Testis (tissue), 3 donors: ENCODE results near the gene CPNE9. TPM values are rescaled to one million over a fixed set of nuclear protein-coding genes. Genes with fewer than 3 reads are reported as not detected.
A peak's percentile ranks its signal among the peaks of the same experiment; 100 is the strongest.

Experiments
- DNase-seq: peaks from one replicate; pipeline ENCODE4 v3.0.0-alpha.2; 2019
- H3K27ac ChIP-seq, 2 donors: fragments of 200-600 bp; sonication (generic); one replicate each; pipeline ENCODE4 v1.5.1; 2019
- H3K27me3 ChIP-seq: fragments of 200-600 bp; sonication (generic); one replicate; pipeline ENCODE4 v1.5.1; 2019
- H3K36me3 ChIP-seq: fragments of 200-600 bp; sonication (generic); one replicate; pipeline ENCODE4 v1.5.1; 2017; ENCODE audit warnings: low read depth; ENCODE audit errors: missing control alignments
- H3K4me1 ChIP-seq: fragments of 200-600 bp; sonication (generic); one replicate; pipeline ENCODE4 v1.5.1; 2019
- H3K4me3 ChIP-seq, 2 donors: fragments of 200-600 bp; sonication (generic); one replicate each; pipeline ENCODE4 v1.5.1; 2017 to 2019
- H3K9me3 ChIP-seq: fragments of 200-600 bp; sonication (generic); one replicate; pipeline ENCODE4 v1.5.1; 2017
- CTCF ChIP-seq, 3 experiments: fragments of 450-650 bp in 2 of 3; fragments of 200-600 bp in 1 of 3; sonication (generic) in 1 of 3; IDR thresholded peaks; one replicate each; pipeline ENCODE4 v1.5.1; 2016 to 2019; ENCODE audit warnings: antibody characterized with exemption in 3 of 3, mild to moderate bottlenecking in 2 of 3, moderate library complexity in 1 of 3
- POLR2A ChIP-seq: fragments of 450-650 bp; IDR thresholded peaks from one replicate; pipeline ENCODE4 v1.6.1; 2017; ENCODE audit warnings: antibody characterized with exemption, mild to moderate bottlenecking, moderate library complexity
- WGBS, 2 donors: methylation state at CpG; one replicate each; pipeline ENCODE4 v1.1.5; 2018; 5-methylcytosine and 5-hydroxymethylcytosine counted together
- intact Hi-C: fragments of 100-400 bp; cut with DNase I; formaldehyde crosslinking; loops from one replicate; pipeline ENCODE4 v1.15.1; 2023; ENCODE audit warnings: low total_unique reads
- polyA plus RNA-seq: library from polyadenylated mRNA; stranded (reverse); fragments of 350-450 nt; fragmentation: Illumina TruSeq; extraction: RNeasy Lipid Tissue Mini Kit (QIAGEN cat#74804); gene quantifications from one replicate; pipeline ENCODE4 v1.2.3, GENCODE V29; 2014; ENCODE audit warnings: low read depth, low replicate concordance; ENCODE audit not compliant: insufficient read depth
- total RNA-seq, 2 donors: library from RNA; depleted of rRNA; stranded (reverse); fragments of >200 nt; gene quantifications; one replicate each; pipeline ENCODE4 v1.2.3, GENCODE V29; 2016

Gene CPNE9
- total and polyA plus RNA-seq, 3 donors from 2014 or later: 0.31 to 1.4 (median 1.3) TPM

- H3K36me3 ChIP-seq: no peaks in the 10 kb centered on the region
- H3K27me3 ChIP-seq: no peaks in the 10 kb centered on the region
- no peaks in the 10 kb centered on the region for H3K4me1 ChIP-seq
- H3K9me3 ChIP-seq: no peaks in the 10 kb centered on the region
- WGBS, 2 donors: 2% methylated on average over 19 to 61 of the region's 62 CpGs
- intact Hi-C loops: no loop called here
- TF ChIP-seq POLR2A (no peak), CTCF (IDR thresholded peaks at IDR 0.05) (no peak)
- peak; percentile 51 for DNase-seq
- H3K27ac ChIP-seq: no peak overlapping the region
- peak overlapping the region; percentile 6 to 29 for H3K4me3 ChIP-seq
Measured at GRCh38 chr3:9704347-9705322, 1.0 kb downstream of the CPNE9 start.

GRCh38 chr3:9710174-9710739 lies 6.6 kb downstream of the CPNE9 start:
- Histone ChIP-seq H3K27me3 (no peaks in the 10 kb centered on the region), H3K4me3 (no peak overlapping the region), H3K27ac (no peak overlapping the region), H3K9me3 (no peaks in the 10 kb centered on the region), H3K4me1 (no peaks in the 10 kb centered on the region), H3K36me3 (no peaks in the 10 kb centered on the region)
- WGBS, 2 donors: 83 to 91% methylated on average over 3 of the region's 3 CpGs
- no peak for DNase-seq
- intact Hi-C loops: no loop called here
- TF ChIP-seq POLR2A: no peak
- TF ChIP-seq CTCF (IDR thresholded peaks at IDR 0.05): no peak

- no peaks in the 10 kb centered on the region for H3K9me3 ChIP-seq
- no peaks in the 10 kb centered on the region for H3K36me3 ChIP-seq
- no peak for TF ChIP-seq POLR2A
- no peak for TF ChIP-seq CTCF (IDR thresholded peaks at IDR 0.05)
- H3K4me3 ChIP-seq: no peak overlapping the region
- no peaks in the 10 kb centered on the region for H3K4me1 ChIP-seq
- intact Hi-C loops: no loop called here
- DNase-seq: no peak
- no peaks in the 10 kb centered on the region for H3K27me3 ChIP-seq
- no peak overlapping the region for H3K27ac ChIP-seq
- 92 to 100% methylated on average over 1 to 2 of the region's 2 CpGs for WGBS, 2 donors
Measured at GRCh38 chr3:9712415-9712814, 8.8 kb downstream of the CPNE9 start.

GRCh38 chr3:9713142-9713541 lies 9.5 kb downstream of the CPNE9 start:
- 88 to 90% methylated on average over 4 of the region's 4 CpGs for WGBS, 2 donors
- Histone ChIP-seq H3K36me3 (no peaks in the 10 kb centered on the region), H3K9me3 (no peaks in the 10 kb centered on the region), H3K27me3 (no peaks in the 10 kb centered on the region), H3K27ac (no peak overlapping the region), H3K4me3 (no peak overlapping the region), H3K4me1 (no peaks in the 10 kb centered on the region)
- TF ChIP-seq CTCF (IDR thresholded peaks at IDR 0.05) (no peak), POLR2A (no peak)
- intact Hi-C loops: no loop called here
- DNase-seq: no peak
